Activated naive CD4-positive, alpha-beta T cell treated with anti-CD3 and anti-CD28 coated beads, Interleukin-2, amount 50 U/mL, for 72 hours (primary cell): ENCODE measurements around the gene PROB1. TPM values are rescaled to one million over a fixed set of nuclear protein-coding genes. Genes with fewer than 3 reads are reported as not detected.
A peak's percentile ranks its signal among the peaks of the same experiment; 100 is the strongest.
"Not testable (repeated sequence)": the region's sequence is repeated elsewhere in the genome, so short reads cannot be mapped to it uniquely, and the experiment has no call there.

Experiments
- ATAC-seq, 2 donors: fragments of 150-1000 bp; cut with Tn5 transposase; 2 replicates each; pipeline ENCODE4 v1.10.0; 2021; ENCODE audit warnings: mild to moderate bottlenecking in 2 of 2, moderate library complexity in 2 of 2
- DNase-seq, 2 donors: peaks; one replicate each; pipeline ENCODE4 v3.0.0; 2021 to 2022; ENCODE audit warnings: low spot score in 2 of 2
- H3K27ac Mint-ChIP-seq, 2 donors: one replicate each; pipeline ENCODE4 v1.8.0; 2022; ENCODE audit warnings: mild to moderate bottlenecking in 2 of 2, mixed read lengths in 2 of 2
- H3K36me3 Mint-ChIP-seq, 2 donors: one replicate each; pipeline ENCODE4 v1.8.0; 2022; ENCODE audit warnings: mixed read lengths in 2 of 2
- H3K9me3 Mint-ChIP-seq, 2 donors: one replicate each; pipeline ENCODE4 v1.8.0; 2022; ENCODE audit warnings: mixed read lengths in 2 of 2
- total RNA-seq, 2 donors: library from RNA; stranded (reverse); gene quantifications; one replicate each; pipeline ENCODE4 v1.2.3, GENCODE V29; 2022

PROB1 gene
- 1 to 10 TPM; 3.3 to 4.3 TPM for total RNA-seq

- ATAC-seq = no peak
- H3K36me3 Mint-ChIP-seq = peaks cover 22 to 30% of the 10 kb centered on the region in 2 donors
- no peaks in the 10 kb centered on the region for H3K9me3 Mint-ChIP-seq
- peak within 1 kb of the TSS in 1 of 2 donors; percentile 92 for H3K27ac Mint-ChIP-seq
- no peak for DNase-seq
Measured at GRCh38 chr5:139394654-139395566, at the start of gene PROB1. Gene PROB1 (minus strand): TSS chr5:139395104. CDS start chr5:139395081, 23 bp downstream.

- Mint-ChIP-seq H3K9me3 (peaks cover 3 to 17% of the 10 kb centered on the region in 2 donors), H3K36me3 (peaks cover 18 to 44% of the 10 kb centered on the region in 2 donors), H3K27ac (peak overlapping the region; percentile 69 to 94)
- ATAC-seq = peak; percentile 2 to 10
- DNase-seq = no peak
Measured at GRCh38 chr5:139443831-139444453, 49.0 kb upstream of the PROB1 start.

GRCh38 chr5:139440416-139440815 lies 45.5 kb upstream of the PROB1 start:
- not testable (repeated sequence) for H3K9me3 Mint-ChIP-seq, ATAC-seq, DNase-seq
- peaks cover 0 to 45% of the 10 kb centered on the region in 2 donors for H3K36me3 Mint-ChIP-seq
- H3K27ac Mint-ChIP-seq = peak overlapping the region in 1 of 2 donors; percentile 93

GRCh38 chr5:139439013-139439903 lies 44.4 kb upstream of the PROB1 start, which contains the start of gene DNAJC18:
Gene DNAJC18 (minus strand): TSS chr5:139439525. CDS start chr5:139439445, 80 bp downstream.
- Mint-ChIP-seq H3K36me3 (peaks cover 0 to 55% of the 10 kb centered on the region in 2 donors), H3K9me3 (no peaks in the 10 kb centered on the region), H3K27ac (peak within 1 kb of the TSS; percentile 93 to 100)
- DNase-seq = peak; percentile 88 to 89
- peak; percentile 87 to 91 for ATAC-seq

GRCh38 chr5:139438707-139439012 lies 43.8 kb upstream of the PROB1 start:
- Mint-ChIP-seq H3K36me3 (peaks cover 0 to 55% of the 10 kb centered on the region in 2 donors), H3K9me3 (no peaks in the 10 kb centered on the region), H3K27ac (peak overlapping the region; percentile 93 to 95)
- ATAC-seq (no peak), DNase-seq (no peak)

- DNase-seq (no peak), ATAC-seq (no peak)
- no peaks in the 10 kb centered on the region for H3K9me3 Mint-ChIP-seq
- H3K27ac Mint-ChIP-seq = no peak overlapping the region
- peaks cover 0 to 52% of the 10 kb centered on the region in 2 donors for H3K36me3 Mint-ChIP-seq
Measured at GRCh38 chr5:139435676-139436075, 40.8 kb upstream of the PROB1 start.

GRCh38 chr5:139431706-139432105 lies 36.8 kb upstream of the PROB1 start:
- peaks cover 0 to 45% of the 10 kb centered on the region in 2 donors for H3K36me3 Mint-ChIP-seq
- H3K27ac Mint-ChIP-seq = no peak overlapping the region
- DNase-seq (no peak), ATAC-seq (no peak)
- no peaks in the 10 kb centered on the region for H3K9me3 Mint-ChIP-seq

DNA sequence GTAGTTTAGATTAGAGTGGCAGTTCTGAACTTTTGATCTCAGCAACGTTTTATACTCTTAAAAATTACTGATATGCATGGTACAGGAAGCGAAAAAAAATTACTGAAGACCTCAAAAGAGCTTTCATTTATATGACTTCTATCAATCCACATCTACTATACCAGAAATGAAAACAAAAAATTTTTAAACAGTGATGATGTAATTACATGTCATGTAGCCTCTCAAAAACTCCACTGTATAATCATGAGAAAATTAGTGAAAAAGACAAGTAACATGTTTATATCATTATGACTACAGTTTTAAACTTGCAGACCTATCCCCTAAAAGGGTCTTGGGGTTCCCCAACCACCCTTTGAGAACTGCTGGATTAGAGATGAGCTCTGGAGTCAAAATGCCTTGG lies 35.1 kb upstream of the PROB1 start:
- H3K36me3 Mint-ChIP-seq = peaks cover 0 to 38% of the 10 kb centered on the region in 2 donors
- DNase-seq (no peak), ATAC-seq (peak in 1 of 2 donors; percentile 60)
- H3K27ac Mint-ChIP-seq = no peak overlapping the region
- no peaks in the 10 kb centered on the region for H3K9me3 Mint-ChIP-seq

DNA sequence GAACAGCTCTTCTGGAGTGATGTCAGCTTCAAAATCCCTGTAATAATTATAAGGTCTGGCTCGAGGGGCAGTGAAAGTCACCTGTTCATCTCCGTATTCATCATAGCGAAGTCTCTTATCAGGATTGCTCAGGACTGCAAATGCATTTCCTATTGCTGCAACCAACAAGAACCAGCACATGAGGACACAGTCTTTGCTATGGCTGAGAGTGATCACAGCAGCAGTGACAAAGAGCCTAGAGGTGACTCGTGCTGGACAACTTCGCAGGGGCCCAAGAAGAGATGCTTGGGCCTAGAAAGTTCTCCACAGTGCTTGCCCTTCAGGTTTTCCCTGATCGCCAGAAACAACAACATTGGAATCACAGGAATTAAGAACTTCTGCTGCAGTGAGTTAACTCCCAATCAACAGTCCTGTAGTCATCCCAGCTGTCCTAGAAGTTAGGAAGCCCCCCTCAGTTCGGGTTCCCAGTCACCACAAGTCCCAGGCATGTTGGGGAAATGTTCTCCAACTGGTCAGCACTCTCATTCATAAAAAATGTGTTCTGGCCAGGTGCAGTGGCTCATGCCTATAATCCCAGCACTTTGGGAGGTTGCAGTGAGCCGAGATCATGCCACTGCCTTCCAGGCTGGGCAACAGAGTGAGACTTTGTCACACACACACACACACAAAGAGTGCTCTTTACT lies 31.4 kb upstream of the PROB1 start:
- no peak for ATAC-seq
- peaks cover 0 to 41% of the 10 kb centered on the region in 2 donors for H3K36me3 Mint-ChIP-seq
- no peak overlapping the region for H3K27ac Mint-ChIP-seq
- DNase-seq = no peak
- H3K9me3 Mint-ChIP-seq = no peaks in the 10 kb centered on the region

GRCh38 chr5:139425497-139425896 lies 30.6 kb upstream of the PROB1 start:
- H3K27ac Mint-ChIP-seq = no peak overlapping the region
- ATAC-seq (no peak), DNase-seq (no peak)
- peaks cover 5 to 40% of the 10 kb centered on the region in 2 donors for H3K36me3 Mint-ChIP-seq
- no peaks in the 10 kb centered on the region for H3K9me3 Mint-ChIP-seq

DNA sequence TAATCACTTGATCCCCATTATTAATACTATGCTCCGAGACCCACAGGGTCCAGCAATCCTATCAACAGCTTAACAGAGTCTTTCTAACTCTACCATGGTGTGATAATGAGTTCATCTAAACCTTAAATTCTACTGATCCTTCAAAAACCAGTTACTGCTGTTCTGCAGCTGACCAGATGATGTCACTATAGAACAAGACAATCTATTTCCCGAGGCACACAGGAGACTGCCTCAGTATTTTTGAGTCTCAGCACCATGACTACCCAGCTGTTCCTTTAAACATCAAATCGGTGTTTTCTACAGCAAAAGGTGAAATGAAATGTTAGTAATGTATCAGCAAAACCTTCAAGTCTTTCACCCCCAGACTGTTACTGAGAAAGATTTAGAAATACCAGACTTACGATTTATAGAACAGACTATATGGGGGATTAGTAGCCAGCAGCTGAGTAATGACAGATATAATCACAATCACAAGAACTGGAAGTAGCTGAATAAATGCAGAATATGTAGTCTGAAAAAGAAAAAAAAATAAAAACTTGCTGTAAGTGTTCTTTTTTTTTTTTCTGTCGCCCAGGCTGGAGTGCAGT lies 27.5 kb upstream of the PROB1 start:
- H3K27ac Mint-ChIP-seq = peak overlapping the region in 1 of 2 donors; percentile 35
- ATAC-seq = peak; percentile 86 to 92
- peaks cover 13 to 38% of the 10 kb centered on the region in 2 donors for H3K36me3 Mint-ChIP-seq

GRCh38 chr5:139419226-139420192 lies 24.6 kb upstream of the PROB1 start:
- peaks cover 13 to 47% of the 10 kb centered on the region in 2 donors for H3K36me3 Mint-ChIP-seq

More for the DNA sequence above, 27.5 kb upstream of the PROB1 start:
- peak in 1 of 2 donors; percentile 56 for DNase-seq
- H3K9me3 Mint-ChIP-seq = no peaks in the 10 kb centered on the region

GRCh38 chr5:139418793-139419192 lies 23.9 kb upstream of the PROB1 start:
- Mint-ChIP-seq H3K27ac (no peak overlapping the region), H3K9me3 (no peaks in the 10 kb centered on the region), H3K36me3 (peaks cover 13 to 48% of the 10 kb centered on the region in 2 donors)
- ATAC-seq (no peak), DNase-seq (no peak)

More at GRCh38 chr5:139419226-139420192, 24.6 kb upstream of the PROB1 start:
- Mint-ChIP-seq H3K9me3 (no peaks in the 10 kb centered on the region), H3K27ac (peak overlapping the region in 1 of 2 donors; percentile 11)
- ATAC-seq (no peak), DNase-seq (no peak)

DNA sequence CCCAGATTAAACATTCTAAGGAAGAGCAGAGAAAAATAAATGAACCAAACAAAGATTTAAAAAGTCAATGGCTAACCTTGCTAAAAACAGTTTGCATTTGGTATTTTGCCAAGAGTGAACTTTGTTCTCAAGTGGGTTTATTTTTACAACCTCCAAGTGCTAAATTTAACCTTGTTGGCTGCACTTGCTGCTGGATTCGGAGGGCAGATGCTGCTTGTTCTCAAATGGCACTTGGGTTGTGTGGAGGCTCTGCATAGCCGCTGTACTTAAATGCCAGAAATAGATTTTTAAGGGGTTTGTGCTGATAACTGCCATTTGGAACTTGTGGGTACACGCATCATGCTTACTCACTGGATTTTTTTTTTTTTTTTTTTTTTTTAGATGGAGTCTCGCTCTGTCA lies 22.3 kb upstream of the PROB1 start:
- H3K27ac Mint-ChIP-seq = peak overlapping the region; percentile 79 to 97
- peaks cover 23 to 57% of the 10 kb centered on the region in 2 donors for H3K36me3 Mint-ChIP-seq
- H3K9me3 Mint-ChIP-seq = no peaks in the 10 kb centered on the region
- DNase-seq = no peak
- no peak for ATAC-seq
